Smooth muscle cell (in vitro differentiated cells): ENCODE results near the gene SUMF2. TPM values are rescaled to one million over a fixed set of nuclear protein-coding genes. Genes with fewer than 3 reads are reported as not detected.
"Not testable (repeated sequence)": the region's sequence is repeated elsewhere in the genome, so short reads cannot be mapped to it uniquely, and the experiment has no call there.

Experiments used
- DNase-seq: peaks from one replicate; lab custom pipeline; 2025; ENCODE audit not compliant: unreplicated experiment; lab: John Stamatoyannopoulos, UW
- H2AFZ ChIP-seq: fragments of 200-600 bp; sonication (generic); 2 replicates; pipeline ENCODE4 v1.6.0; 2016; ENCODE audit warnings: antibody characterized with exemption, low read depth, mild to moderate bottlenecking
- H3F3A ChIP-seq: fragments of 200-600 bp; sonication (generic); 2 replicates; pipeline ENCODE4 v1.6.0; 2017; ENCODE audit warnings: antibody characterized with exemption, low read depth
- H3K27ac ChIP-seq: fragments of 200-600 bp; sonication (generic); 2 replicates; pipeline ENCODE4 v1.5.1; 2016; ENCODE audit warnings: low read depth, mild to moderate bottlenecking
- H3K27me3 ChIP-seq: fragments of 200-600 bp; sonication (generic); 2 replicates; pipeline ENCODE4 v1.6.1; 2016; ENCODE audit warnings: low read depth, mild to moderate bottlenecking
- H3K36me3 ChIP-seq: fragments of 200-600 bp; sonication (generic); 2 replicates; pipeline ENCODE4 v1.5.1; 2016; ENCODE audit warnings: low read depth
- H3K4me1 ChIP-seq: fragments of 200-600 bp; sonication (generic); 2 replicates; pipeline ENCODE4 v1.5.1; 2016; ENCODE audit warnings: low read depth
- H3K4me2 ChIP-seq: fragments of 200-600 bp; sonication (generic); 2 replicates; pipeline ENCODE4 v1.6.0; 2016; ENCODE audit warnings: mild to moderate bottlenecking
- H3K4me3 ChIP-seq: fragments of 200-600 bp; sonication (generic); 2 replicates; pipeline ENCODE4 v1.5.1; 2016; ENCODE audit warnings: mild to moderate bottlenecking
- H3K79me2 ChIP-seq: fragments of 200-600 bp; sonication (generic); 2 replicates; pipeline ENCODE4 v1.6.0; 2016; ENCODE audit warnings: low read depth, mild to moderate bottlenecking
- H3K9ac ChIP-seq: fragments of 200-600 bp; sonication (generic); 2 replicates; pipeline ENCODE4 v1.6.0; 2016; ENCODE audit warnings: low read depth
- H3K9me3 ChIP-seq: fragments of 200-600 bp; sonication (generic); replicated peaks from 2 replicates; pipeline ENCODE4 v1.5.1; 2016; ENCODE audit warnings: low read depth
- H4K20me1 ChIP-seq: fragments of 200-600 bp; sonication (generic); 2 replicates; pipeline ENCODE4 v1.6.0; 2016; ENCODE audit warnings: low read depth
- CTCF ChIP-seq: fragments of 200-600 bp; sonication (generic); IDR thresholded peaks from 2 replicates; pipeline ENCODE4 v1.5.1; 2017; ENCODE audit warnings: borderline replicate concordance, mild to moderate bottlenecking, antibody characterized with exemption; ENCODE audit not compliant: insufficient read depth, poor library complexity, severe bottlenecking
- WGBS: methylation state at CpG from one replicate; pipeline ENCODE4 v1.1.7; 2016; ENCODE audit warnings: low lambda C conversion rate; 5-methylcytosine and 5-hydroxymethylcytosine counted together
- polyA plus RNA-seq: library from polyadenylated mRNA; unstranded; fragments of >200 nt; fragmentation: Nextera tagmentation; extraction: Ambion mirVana; gene quantifications from 2 replicates; pipeline ENCODE4 v1.2.1, GENCODE V29; 2016
- total RNA-seq: library from RNA; depleted of rRNA; stranded (reverse); fragments of >200 nt; gene quantifications from 2 replicates; pipeline ENCODE4 v1.2.3, GENCODE V29; 2014

Gene SUMF2
- total and polyA plus RNA-seq, 2 experiments from 2014 or later: 62.2 to 123 TPM

- peaks cover 17% of the 10 kb centered on the region for H3K79me2 ChIP-seq
These were observed 595 bp upstream of the SUMF2 start for GRCh38 chr7:56063500-56063881.

DNA sequence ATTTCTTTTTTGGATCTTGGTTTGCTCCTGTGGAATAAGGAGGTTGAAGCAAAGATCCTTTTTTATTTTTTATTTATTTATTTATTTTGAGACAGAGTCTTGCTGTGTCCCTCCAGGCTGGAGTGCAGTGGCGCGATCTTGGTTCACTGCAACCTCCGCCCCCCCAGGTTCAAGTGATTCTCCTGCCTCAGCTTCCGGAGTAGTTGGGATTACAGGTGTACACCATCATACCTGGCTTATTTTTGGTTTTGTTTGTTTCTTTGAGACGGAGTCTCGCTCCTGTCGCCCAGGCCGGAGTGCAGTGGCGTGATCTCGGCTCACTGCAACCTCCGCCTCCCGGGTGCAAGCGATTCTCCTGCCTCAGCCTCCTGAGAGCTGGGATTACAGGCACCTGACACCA, 2.3 kb downstream of the SUMF2 start:
- peaks cover 17% of the 10 kb centered on the region for H3K79me2 ChIP-seq
- H3K27ac ChIP-seq, H3K27me3 ChIP-seq, H3K4me2 ChIP-seq, H4K20me1 ChIP-seq, H3K4me3 ChIP-seq, H3K9me3 ChIP-seq, H3K36me3 ChIP-seq, H3K9ac ChIP-seq, DNase-seq, H2AFZ ChIP-seq: not testable (repeated sequence)
- 93% methylated on average over 13 of the region's 13 CpGs for WGBS
- H3F3A ChIP-seq: peaks cover 21% of the 10 kb centered on the region
- peaks cover 21% of the 10 kb centered on the region for H3K4me1 ChIP-seq

More at GRCh38 chr7:56063500-56063881, 595 bp upstream of the SUMF2 start:
- peaks cover 21% of the 10 kb centered on the region for H3K4me1 ChIP-seq
- H3F3A ChIP-seq: peaks cover 30% of the 10 kb centered on the region
- peak overlapping the region; percentile 67 for H3K27ac ChIP-seq
- no peak overlapping the region for H3K9ac ChIP-seq
- H3K27me3 ChIP-seq: no peaks in the 10 kb centered on the region
- peak overlapping the region; percentile 72 for H3K4me3 ChIP-seq
- H3K36me3 ChIP-seq: peaks cover 7% of the 10 kb centered on the region
- H3K4me2 ChIP-seq: peak overlapping the region; percentile 85
- DNase-seq: no peak
- H4K20me1 ChIP-seq: no peaks in the 10 kb centered on the region
- no peak for TF ChIP-seq CTCF
- peak overlapping the region; percentile 31 for H2AFZ ChIP-seq
- H3K9me3 ChIP-seq: no peaks in the 10 kb centered on the region
- WGBS: 77% methylated on average over 7 of the region's 7 CpGs

DNA sequence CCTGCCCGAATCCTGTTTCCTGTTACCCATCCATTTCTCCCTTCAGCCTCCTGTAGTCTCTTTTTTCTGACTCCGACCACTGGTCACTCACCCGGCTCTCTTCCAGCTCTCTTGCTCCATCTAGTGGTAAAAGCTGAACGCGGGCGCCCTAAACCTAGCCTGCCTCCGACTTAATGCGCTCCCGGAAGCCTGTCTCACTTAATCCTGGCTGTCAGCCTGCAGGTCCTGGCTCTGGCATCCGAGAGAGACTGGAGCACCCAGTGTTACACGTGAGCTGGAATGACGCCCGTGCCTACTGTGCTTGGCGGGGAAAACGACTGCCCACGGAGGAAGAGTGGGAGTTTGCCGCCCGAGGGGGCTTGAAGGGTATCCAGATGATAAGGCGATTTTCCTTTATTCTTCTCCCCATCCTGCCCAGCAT, 10.3 kb downstream of the SUMF2 start:
- no peak overlapping the region for H3K4me3 ChIP-seq
- H3K4me1 ChIP-seq: no peaks in the 10 kb centered on the region
- peak; percentile 91 for TF ChIP-seq CTCF
- H3K4me2 ChIP-seq: no peak overlapping the region
- H3K27ac ChIP-seq: no peak overlapping the region
- no peak overlapping the region for H2AFZ ChIP-seq
- no peaks in the 10 kb centered on the region for H3K27me3 ChIP-seq
- H3K36me3 ChIP-seq: peaks cover 5% of the 10 kb centered on the region
- no peaks in the 10 kb centered on the region for H3F3A ChIP-seq
- WGBS: 30% methylated on average over 19 of the region's 19 CpGs
- peak; percentile 33 for DNase-seq
- no peaks in the 10 kb centered on the region for H3K79me2 ChIP-seq
- no peaks in the 10 kb centered on the region for H3K9me3 ChIP-seq
- H3K9ac ChIP-seq: no peak overlapping the region
- peaks cover 3% of the 10 kb centered on the region for H4K20me1 ChIP-seq

DNA sequence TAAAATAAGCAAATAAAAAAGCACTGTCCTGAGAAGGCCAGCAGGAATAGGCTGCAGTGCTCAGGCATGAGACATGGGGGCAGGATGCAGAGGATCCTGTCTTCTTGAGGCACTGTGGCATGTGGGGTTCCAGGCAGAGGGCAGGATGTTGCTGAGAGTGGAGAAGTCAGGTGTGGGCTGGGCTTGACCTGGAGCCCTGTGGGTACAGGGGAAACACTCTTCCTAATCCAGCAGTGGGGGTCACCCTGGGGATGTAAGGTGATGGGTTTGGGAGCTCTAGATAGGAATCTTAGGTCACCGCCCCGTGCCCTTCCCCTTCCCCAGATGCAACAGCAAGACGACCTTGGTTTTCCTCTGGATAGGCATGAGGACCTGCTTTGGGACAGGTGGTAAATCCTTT, 13.6 kb downstream of the SUMF2 start:
- H3K36me3 ChIP-seq: no peaks in the 10 kb centered on the region
- WGBS: 96% methylated on average over 3 of the region's 3 CpGs
- no peaks in the 10 kb centered on the region for H3K9me3 ChIP-seq
- no peak overlapping the region for H3K4me2 ChIP-seq
- no peak overlapping the region for H3K9ac ChIP-seq
- no peak overlapping the region for H3K4me3 ChIP-seq
- H2AFZ ChIP-seq: no peak overlapping the region
- H4K20me1 ChIP-seq: peaks cover 3% of the 10 kb centered on the region
- no peaks in the 10 kb centered on the region for H3K79me2 ChIP-seq
- H3K27ac ChIP-seq: no peak overlapping the region
- H3K27me3 ChIP-seq: no peaks in the 10 kb centered on the region
- DNase-seq: no peak
- H3K4me1 ChIP-seq: no peaks in the 10 kb centered on the region
- H3F3A ChIP-seq: no peaks in the 10 kb centered on the region
- no peak for TF ChIP-seq CTCF
